Measurements from ENCODE around the gene PHACTR1.

Gene PHACTR1

GRCh38 chr6:13247627-13248026, 531.1 kb downstream of the PHACTR1 start:
- peak overlapping the region; percentile 68 for H3K27ac ChIP-seq
- TF ChIP-seq, protein P1, sequence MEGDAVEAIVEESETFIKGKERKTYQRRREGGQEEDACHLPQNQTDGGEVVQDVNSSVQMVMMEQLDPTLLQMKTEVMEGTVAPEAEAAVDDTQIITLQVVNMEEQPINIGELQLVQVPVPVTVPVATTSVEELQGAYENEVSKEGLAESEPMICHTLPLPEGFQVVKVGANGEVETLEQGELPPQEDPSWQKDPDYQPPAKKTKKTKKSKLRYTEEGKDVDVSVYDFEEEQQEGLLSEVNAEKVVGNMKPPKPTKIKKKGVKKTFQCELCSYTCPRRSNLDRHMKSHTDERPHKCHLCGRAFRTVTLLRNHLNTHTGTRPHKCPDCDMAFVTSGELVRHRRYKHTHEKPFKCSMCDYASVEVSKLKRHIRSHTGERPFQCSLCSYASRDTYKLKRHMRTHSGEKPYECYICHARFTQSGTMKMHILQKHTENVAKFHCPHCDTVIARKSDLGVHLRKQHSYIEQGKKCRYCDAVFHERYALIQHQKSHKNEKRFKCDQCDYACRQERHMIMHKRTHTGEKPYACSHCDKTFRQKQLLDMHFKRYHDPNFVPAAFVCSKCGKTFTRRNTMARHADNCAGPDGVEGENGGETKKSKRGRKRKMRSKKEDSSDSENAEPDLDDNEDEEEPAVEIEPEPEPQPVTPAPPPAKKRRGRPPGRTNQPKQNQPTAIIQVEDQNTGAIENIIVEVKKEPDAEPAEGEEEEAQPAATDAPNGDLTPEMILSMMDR (conservative IDR thresholded peaks at IDR 0.05; ENCODE audit: low read depth) = no peak
- ChIA-PET CTCF (no interaction called here), POLR2A (ENCODE audit: low non-redundant PET) (no interaction called here)
- DNase-seq (ENCODE audit: low spot score) = no peak

- TF ChIP-seq, protein P1 (conservative IDR thresholded peaks at IDR 0.05; ENCODE audit: low read depth) = no peak
- ChIA-PET POLR2A (ENCODE audit: low non-redundant PET) (no interaction called here), CTCF (no interaction called here)
- peak; percentile 42 for DNase-seq (ENCODE audit: low spot score)
- H3K27ac ChIP-seq = peak overlapping the region; percentile 68
Measured at GRCh38 chr6:13248053-13248452, 531.5 kb downstream of the PHACTR1 start.

- POLR2A ChIA-PET (ENCODE audit: low non-redundant PET) = no interaction called here
- CTCF ChIA-PET = interaction anchor here (0.6 kb wide), 1 partner anchor 129 kb away, joined by 3 read pairs; no protein-coding TSS in a partner anchor
- DNase-seq (ENCODE audit: low spot score) = no peak
- H3K27ac ChIP-seq = peak overlapping the region; percentile 33
- TF ChIP-seq, protein P1 (conservative IDR thresholded peaks at IDR 0.05; ENCODE audit: low read depth) = no peak
Measured at GRCh38 chr6:13248584-13248985, 532.0 kb downstream of the PHACTR1 start.

- POLR2A ChIA-PET (ENCODE audit: low non-redundant PET) = no interaction called here
Measured at GRCh38 chr6:13248994-13249393, 532.4 kb downstream of the PHACTR1 start.

DNA sequence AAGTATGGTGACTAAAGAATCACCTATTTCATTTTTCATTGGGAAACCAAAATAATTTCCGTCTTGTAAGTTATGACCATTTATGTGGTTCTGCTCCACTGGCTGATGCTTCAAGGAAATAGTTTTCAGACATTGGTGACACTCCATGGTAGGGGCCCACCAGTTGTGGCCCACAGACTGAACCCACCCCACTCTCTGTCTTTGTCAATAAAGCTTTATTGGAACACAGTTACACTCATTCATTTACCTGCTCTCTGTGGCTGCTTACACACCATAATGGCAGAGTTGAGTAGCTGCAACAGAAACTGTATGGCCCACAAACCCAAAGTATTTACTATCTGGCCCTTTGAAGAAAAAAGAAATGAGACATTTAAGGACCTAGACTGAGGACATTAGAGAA, 533.2 kb downstream of the PHACTR1 start:
- POLR2A ChIA-PET (ENCODE audit: low non-redundant PET) = no interaction called here
- CTCF ChIA-PET = interaction anchor here (0.6 kb wide), 1 partner anchor 49 kb away, joined by 3 read pairs; no protein-coding TSS in a partner anchor

More at GRCh38 chr6:13248994-13249393, 532.4 kb downstream of the PHACTR1 start:
- DNase-seq (ENCODE audit: low spot score) = no peak
- TF ChIP-seq, protein P1 (conservative IDR thresholded peaks at IDR 0.05; ENCODE audit: low read depth) = no peak
- H3K27ac ChIP-seq = peak overlapping the region; percentile 33
- CTCF ChIA-PET = interaction anchor here (0.6 kb wide), 1 partner anchor 130 kb away, joined by 3 read pairs; no protein-coding TSS in a partner anchor

GRCh38 chr6:13250703-13251102, 534.1 kb downstream of the PHACTR1 start:
- H3K27ac ChIP-seq = peak overlapping the region; percentile 28; the same call in 1 of the 2 replicates
- ChIA-PET CTCF (no interaction called here), POLR2A (ENCODE audit: low non-redundant PET) (no interaction called here)
- TF ChIP-seq, protein P1 (conservative IDR thresholded peaks at IDR 0.05; ENCODE audit: low read depth) = no peak
- no peak for DNase-seq (ENCODE audit: low spot score)

More for the DNA sequence above, 533.2 kb downstream of the PHACTR1 start:
- DNase-seq (ENCODE audit: low spot score) = no peak
- H3K27ac ChIP-seq = no peak overlapping the region
- TF ChIP-seq, protein P1 (conservative IDR thresholded peaks at IDR 0.05; ENCODE audit: low read depth) = no peak
